ENCODE data around the gene ATF6.
"Not testable (repeated sequence)": the region's sequence is repeated elsewhere in the genome, so short reads cannot be mapped to it uniquely, and the experiment has no call there.

The ATF6 gene

DNA sequence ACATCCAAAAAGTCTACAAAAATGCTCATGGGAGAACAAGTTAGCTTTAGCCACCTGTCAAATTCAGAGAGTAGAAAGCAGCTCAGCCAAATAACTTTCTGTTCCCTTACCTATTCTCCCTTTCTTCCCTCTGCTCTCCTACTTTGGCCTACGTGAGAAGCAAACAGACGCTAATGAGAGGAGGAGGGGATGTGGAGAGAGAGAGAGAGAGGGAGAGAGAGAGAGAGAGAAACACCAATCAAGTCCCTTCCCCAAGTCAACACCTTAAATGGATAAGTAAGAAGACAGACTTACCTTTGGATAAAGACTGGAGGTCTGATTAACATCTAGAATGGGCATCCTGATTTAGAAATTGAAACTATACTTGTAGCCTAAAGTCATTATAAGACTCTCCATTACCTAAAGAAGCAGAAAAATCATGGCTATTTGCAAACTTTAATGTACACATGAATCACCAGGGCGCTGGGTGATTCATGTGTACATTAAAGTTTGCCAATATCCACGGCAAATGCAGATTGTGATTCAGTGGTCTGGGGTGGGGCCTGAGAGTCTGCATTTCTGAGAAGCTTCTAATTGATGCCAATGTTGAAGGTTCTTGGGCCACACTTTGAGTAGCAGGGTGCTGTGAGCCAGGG, 29.7 kb upstream of the ATF6 start:
- no peak for DNase-seq

DNA sequence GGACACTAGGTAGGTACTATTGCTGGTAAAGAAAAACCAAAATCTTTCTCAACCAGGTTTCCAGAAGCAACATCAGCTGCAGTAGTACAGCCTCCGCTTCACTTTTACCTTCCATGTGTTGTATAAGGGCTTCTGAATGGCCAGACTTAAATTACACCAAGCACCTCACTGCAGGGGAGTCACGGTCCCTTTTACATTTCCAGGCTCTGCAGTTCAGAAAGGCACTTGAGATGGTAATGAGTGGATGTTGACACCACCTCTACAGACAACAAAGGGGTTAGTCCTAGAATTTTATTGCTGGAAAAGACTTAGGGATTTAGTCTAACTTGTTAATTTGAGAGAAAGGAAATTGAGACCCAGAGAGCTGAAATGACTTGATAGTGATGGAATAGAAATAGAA, 28.5 kb upstream of the ATF6 start:
- DNase-seq: no peak

DNA sequence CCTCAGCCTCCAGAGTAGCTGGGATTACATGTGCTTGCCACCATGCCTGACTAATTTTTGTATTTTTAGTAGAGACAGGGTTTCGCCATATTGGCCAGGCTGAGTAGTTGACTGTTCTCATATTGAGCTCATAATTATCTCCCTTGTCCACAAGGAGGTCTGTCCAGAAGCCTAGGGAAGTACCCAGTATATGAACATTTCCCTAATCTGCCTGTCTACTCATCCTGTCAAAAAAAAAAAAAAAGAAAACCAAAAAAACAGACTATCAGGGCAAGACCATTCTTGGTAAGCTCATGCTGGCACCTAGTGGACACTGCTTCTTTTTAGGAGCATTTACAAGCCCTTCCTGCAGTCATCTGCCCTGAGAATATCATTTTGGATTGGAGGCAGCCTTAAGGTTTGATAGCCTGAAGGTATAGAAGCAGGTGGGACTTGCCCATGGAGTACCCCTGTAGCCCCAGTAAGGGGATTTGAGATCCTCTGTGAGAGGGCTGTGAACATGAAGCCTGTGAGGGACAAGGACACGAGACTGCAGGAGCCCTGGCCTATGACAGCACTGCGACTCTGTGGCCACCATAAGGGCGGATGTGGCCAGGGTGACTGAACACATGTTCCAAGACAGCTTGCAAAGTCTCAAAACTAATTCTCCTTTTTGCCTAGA, 27.4 kb upstream of the ATF6 start:
- DNase-seq: peak; percentile 49

DNA sequence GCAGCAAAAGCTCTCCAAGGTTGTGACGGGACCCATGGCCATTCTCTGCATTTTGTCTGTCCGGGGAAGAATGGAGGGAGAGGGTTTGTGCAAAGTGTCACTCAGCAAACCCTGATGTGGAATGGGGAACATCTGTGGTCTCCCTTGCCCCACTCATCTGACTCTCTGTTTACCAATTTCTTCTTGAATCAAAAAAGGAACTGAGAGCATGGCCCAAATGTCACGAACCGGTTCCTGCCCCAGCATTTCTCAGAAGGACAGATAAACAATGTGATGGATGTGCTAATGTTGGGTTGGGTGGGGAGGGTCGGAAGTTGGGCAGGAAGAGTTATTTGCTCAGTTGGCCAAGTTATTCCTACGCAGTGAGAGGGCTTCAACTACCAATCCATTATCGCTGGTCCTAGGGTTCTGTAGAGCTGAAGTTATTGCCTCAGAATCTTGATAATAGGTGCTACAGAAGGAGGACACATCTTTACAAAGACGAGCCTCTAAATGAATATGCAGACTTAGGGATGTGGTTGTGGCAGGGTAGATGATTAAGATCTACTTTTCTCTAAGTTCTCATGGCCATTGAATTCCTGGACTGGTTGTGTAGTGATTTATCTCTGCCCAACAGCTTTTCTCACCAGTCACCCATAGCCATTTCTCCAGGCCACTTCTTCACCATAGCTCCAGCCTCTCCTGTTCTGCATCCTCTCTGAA, 26.1 kb upstream of the ATF6 start:
- DNase-seq: no peak

DNA sequence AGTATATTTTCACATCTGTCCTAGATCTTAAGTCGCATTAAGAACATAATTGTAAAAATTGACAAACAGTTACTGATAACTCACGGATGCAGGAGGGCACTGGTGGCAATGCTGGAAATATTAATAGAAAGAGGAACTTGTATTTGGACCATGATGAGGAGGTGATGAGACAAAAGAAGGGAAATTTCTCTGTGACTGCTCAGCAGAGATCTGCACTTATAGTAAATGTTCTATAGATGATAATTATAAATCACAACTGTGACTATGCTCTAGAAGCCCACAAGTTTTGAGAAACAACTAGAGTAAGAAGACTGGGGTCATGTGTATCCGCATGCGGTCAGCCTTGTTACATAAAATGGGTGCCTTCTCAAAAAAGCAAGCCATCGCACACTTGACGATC, 25.2 kb upstream of the ATF6 start:
- DNase-seq: no peak

DNA sequence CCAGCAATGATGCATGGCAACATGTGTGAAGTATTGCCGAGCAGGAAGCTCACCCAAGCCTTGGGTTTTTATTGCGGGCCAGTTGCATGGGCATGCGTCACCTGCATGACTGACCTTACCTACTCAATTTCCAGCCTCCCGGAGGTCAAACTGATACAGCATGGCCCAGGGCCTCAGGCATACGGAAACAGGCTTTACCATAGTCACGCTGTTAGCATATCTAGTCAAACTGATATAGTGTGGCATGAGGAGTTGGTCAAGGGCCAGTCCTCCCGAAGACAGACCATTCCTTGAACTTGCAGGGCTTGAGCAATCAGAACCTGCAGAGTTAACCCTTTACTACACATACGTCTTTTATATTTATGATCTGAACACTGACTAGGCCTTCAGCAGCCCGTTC, 22.9 kb upstream of the ATF6 start:
- no peak for DNase-seq

DNA sequence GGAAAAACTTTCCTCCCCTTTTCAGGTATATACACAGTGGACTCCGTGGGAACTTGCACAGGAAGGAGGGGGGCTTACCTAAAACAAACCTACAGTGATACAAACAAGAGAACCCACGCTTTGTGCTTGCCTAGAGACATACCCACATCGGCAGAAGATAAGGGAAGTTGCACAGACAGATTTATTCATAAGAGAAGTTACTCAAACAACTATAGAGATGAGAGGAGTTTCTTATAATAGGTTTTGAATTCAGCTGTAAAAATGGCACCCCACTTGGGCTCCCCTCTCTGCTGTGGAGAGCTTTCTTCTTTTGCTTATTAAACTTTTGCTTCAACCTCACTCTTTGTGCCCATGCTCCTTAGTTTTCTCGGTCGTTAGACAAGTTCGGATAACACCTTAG, 18.3 kb upstream of the ATF6 start:
- DNase-seq: no peak

DNA sequence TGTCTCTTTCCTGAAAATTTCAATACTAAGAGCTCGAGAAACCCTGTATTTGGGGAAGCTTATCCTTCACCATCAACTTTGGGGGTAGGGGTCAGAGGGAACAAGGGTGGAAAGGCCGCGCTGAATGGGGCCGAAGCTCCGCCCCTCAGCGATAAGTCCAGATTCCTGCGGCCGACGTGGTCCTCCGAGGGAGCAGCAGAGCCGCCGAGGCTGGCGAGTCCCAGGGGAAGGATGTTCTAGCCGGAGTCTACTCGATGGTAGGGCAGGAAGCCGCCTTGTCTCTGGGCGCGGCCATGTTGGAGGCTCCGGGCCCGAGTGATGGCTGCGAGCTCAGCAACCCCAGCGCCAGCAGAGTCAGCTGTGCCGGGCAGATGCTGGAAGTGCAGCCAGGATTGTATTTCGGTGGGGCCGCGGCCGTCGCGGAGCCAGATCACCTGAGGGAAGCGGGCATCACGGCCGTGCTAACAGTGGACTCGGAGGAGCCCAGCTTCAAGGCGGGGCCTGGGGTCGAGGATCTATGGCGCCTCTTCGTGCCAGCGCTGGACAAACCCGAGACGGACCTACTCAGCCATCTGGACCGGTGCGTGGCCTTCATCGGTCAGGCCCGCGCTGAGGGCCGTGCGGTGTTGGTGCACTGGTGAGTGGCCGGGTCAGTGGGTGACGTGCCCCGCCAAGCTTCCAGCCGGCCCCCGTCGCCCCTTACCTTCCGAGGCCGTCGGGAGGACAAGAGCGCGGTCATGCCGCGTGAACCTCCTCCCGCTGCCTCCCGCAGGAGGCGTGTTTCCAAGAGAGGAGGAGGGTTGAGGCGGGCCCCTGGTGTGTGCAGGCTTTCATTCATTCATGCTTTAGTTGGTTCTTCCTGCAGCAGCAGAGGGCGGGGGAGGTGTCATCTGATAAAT, 16.4 kb upstream of the ATF6 start, which contains the start of gene DUSP12:
Gene DUSP12, plus strand, starts transcription at position 278 of the 899 bp plus-strand sequence. Its CDS starts 16 bp downstream, at position 294.
- DNase-seq: peak; percentile 94

DNA sequence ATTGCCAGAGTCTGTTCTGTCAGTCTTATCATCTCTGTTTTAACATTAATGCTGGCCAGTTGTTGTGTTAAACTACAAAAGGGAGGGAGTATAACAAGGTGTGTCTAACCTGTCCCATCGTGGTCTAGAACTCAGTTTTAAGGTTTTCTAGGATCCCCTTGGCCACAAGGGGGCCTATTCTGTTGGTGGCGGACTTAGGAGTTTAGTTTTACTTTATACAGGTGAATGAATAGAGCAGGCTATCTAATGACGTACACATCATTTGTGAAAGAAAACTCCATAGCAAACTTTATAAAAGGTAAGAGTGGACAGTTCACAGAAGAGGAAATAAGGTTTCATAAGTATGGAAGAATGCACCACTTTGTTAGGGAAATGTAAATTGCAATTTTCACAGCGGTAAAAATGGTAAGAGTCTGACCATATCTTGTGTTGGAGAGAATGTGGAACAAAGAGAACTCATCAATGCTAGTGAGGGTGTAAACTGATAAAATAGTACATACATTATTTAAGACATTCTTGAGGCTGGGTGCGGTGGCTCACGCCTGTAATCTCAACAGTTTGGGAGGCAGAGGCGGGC, 2.5 kb upstream of the ATF6 start:
- DNase-seq: no peak

DNA sequence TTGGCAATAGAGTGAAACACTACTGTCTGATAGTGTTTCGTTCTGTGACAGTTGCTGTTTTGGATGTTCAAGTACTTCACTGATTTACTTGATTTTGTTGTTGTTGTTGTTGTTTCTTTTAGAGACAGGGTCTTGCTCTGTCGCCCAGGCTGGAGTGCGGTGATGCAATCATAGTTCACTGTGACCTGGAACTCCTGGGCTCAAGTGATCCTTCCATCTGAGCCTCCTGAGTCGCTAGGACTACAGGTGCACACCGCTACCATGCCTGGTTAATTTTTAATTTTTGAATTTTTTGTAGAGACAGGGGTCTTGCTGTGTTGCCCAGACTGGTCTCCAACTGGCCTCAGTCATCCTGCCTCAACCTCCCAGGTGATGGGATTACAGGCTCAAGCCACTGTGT, 2.3 kb downstream of the ATF6 start:
- no peak for DNase-seq

DNA sequence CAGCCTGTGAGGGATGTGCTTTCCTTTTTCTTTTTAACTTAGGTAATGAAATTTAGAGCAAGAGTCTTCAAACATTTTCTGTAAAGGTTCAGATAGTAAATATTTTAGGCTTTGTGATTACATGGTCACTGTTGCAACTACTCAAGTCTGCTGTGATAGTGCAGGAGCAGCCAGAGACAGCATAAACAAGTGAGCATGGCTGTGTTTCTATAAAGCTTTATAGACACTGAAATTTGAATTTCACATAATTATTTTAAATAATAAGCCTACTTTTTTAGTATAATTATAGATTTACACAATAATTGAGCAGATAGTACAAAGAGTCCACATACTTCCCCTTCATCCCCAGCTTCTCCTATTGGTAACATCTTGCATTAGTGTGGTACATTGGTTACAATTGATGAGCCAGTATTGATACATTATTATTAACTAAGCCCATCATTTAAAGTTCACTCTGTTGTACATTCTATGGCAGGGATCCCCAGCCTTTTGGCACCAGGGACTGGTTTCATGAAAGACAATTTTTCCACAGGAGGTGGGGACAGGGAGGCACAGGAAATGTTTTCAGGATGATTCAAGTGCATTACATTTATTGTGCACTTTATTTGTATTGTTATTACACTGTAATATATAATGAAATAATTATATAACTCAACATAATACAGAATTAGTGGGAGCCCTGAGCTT, 3.0 kb downstream of the ATF6 start:
- DNase-seq: no peak

DNA sequence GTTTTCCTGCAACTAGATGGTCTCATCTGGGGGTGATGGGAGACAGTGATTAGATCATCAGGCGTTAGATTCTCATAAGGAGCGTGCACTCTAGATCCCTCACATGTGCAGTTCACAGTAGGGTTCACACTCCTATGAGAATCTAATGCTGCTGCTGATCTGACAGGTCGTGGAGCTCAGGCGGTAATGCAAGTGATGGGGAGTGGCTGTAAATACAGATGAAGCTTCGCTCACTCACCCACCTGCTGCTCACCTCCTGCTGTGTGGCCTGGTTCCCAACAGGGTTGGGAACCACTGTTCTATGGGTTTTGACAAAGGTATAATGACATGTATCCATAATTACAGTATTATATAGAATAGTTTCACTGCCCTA, 3.5 kb downstream of the ATF6 start:
- not testable (repeated sequence) for DNase-seq

DNA sequence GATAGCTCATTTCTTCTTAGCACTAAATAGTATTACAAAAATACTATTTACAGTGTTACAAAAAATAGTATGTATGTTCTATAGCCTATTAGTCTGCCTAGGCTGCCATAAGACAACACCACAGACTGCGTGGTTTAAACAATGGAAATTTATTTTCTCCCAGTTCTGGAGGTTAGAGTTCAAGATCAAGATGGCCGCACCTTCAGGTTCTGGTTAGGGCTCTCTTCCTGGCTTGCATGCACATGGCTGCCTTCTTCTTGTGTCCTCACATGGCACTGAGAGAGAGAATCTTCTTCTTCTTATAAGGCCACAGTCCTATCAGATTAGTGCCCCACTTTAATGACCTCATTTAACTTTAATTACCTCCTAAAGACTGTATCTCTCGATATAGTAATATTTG, 4.1 kb downstream of the ATF6 start:
- no peak for DNase-seq

DNA sequence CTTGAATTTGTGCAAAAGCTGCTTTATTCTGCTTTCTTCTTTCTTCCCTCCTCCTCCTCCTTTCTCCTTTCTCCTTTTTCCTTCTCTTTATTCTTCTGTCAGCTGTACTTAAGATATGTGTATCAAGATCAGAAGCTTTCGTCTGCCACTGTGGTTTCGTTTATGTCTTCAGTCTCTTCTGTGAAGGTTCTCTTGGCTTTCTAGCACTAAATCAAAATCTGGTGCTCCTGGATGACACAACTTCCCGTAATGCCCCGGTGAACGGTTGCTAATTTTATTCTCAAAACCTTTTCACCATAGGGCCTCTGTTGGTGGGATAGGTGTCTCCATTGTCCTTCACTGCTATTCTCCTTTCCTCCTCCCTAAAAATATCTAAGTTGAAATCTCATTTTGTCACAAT, 5.0 kb downstream of the ATF6 start:
- DNase-seq: no peak

DNA sequence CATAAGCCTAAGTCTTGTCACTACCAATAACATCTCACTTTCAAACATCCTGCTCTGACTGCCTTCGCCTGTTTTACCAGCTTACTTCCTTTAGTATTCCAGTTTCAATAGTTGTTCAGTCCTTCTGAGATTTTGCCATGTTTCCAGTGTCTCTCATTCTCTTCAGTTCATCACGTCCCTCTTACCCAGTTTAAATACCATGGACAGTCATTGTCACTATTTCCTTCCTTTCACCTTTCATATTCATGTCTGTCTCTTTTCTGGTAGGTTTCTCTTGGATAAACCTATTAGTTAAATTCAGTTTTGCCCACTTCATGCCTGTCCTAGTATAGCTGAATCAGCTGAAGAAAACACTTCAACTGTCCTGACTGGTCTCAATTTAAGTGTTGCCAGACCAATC, 5.9 kb downstream of the ATF6 start:
- DNase-seq: no peak

DNA sequence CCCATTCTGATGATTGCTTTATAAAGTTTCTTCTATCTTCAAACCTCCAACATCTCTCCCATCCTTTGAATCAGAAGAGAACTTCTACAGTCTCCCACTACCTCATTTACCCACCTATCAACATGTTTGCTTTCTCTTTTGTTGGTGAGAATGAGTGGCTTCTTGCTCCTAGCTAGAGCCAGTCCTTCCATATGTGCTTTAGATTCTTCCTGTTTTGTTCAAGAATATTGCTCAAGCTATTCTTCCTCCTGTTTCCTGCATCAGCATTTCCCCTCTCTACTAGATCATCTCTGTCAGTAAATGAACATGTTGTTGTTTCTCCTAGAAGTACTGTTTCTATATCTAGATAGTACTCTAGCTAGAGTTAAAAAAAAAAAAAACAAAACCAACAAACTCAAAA, 6.3 kb downstream of the ATF6 start:
- no peak for DNase-seq

DNA sequence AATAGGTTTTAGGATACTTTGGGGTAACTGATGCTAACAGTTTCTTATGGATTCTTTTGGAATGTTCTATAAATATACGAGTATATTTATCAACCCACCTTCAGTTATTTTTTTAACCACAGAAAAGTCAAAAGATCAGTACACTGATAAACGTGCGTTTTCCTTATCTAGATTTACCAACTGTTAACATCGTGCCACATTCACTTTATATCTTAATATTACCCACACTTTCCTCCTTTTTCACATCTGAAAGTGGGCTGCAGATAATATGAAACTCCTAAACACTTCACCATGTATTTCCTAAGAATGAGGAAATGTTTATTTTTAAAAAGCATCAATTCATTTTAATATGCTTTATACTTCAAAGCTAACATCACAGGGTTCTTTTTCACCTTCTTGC, 7.7 kb downstream of the ATF6 start:
- no peak for DNase-seq

DNA sequence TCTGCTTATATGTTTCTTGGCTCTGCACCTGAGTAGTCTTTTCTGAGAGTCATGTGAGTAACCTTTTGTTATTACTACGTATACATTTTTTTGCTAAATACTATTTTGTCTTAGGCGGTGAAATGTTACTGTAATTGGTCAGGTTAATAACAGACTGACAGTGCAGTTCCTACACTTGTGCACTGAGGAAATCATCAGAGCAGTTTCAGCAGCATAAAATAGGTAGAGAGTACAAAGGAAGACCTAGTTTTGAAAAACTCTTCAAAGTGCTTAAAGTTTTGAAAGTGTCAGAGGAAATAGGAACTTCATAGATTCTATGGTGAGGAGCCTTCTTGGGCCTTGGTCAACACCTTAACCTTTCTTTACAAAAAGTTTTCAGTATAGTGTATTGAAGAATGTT, 11.1 kb downstream of the ATF6 start:
- no peak for DNase-seq

DNA sequence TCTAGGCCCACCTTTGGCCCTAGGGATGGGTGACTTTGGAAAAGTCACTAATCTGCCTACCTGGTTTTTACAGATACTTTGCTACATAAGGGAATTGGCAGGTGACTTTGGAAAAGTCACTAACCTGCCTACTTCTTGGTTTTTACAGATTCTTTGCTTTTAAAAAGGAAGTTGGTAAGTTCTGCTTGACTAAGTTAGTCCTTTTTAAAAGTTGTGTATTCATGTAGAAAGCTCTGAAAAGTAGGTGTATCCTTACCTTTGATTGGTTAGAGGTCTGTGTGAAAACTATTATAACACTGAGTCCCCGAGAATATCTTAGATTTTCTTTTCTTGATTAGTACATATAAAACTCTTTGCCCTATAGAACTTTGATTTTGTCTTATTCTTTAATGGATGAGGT, 12.4 kb downstream of the ATF6 start:
- no peak for DNase-seq

DNA sequence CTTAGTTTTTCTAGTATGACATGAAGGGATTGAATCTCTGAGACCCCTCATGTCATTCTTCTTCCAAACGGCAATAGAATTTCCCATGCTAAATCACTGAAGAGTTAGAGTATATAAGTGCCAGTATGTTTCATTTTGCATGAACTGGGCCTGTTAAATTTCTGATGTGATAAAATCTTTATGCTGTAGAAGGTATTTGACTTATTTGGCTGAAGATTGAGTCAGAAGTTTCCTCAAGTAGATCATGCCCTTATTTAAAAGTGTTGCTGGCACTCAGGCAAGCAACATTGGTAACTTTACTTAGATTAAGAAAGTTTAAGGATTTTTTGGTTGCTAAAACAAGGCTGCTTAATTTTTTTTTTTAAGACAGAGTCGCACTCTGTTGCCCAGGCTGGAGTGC, 13.3 kb downstream of the ATF6 start:
- DNase-seq: no peak

DNA sequence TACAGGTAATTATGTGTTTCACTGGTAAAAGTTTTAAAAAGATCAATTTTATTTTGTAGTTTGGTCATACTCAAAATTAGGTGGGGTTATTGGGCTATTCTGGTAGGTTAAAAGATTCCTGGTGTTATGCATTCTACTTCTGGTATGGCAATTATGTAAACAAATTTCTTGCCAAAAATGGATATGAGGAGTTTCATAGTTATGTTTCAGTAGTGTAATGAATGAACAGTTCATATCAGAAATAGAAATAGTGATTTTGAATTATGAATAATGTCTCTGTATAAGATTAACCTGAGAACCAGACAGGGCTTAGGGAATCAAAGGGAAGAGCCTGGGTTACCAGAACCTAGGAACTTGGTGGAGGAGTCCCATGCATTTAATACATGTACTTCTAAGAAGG, 15.9 kb downstream of the ATF6 start:
- no peak for DNase-seq

DNA sequence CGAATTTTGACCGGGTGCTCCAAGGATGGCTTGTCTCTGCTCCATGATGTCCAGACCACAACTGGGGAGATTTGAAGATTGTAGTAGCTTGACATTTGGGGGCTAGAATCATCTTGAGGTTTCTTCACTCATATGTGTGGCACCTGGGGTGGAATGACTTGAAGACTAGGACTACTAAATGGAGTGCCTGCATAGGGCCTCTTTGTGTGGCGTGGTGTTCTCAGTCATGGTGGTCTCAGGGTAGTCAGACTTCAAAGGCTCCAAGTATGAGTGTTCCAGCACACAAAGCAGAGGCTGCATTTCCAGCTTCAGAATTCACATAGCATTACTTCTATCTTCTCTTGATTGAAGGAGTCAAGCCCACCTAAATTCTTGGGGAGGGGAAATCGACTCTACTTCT, 16.8 kb downstream of the ATF6 start:
- DNase-seq: no peak
